Pulmonary artery endothelial cell (primary cell): Measurements from ENCODE around the gene SYCP2. TPM values are rescaled to one million over a fixed set of nuclear protein-coding genes. Genes with fewer than 3 reads are reported as not detected.

Source experiments
- DNase-seq: peaks from one replicate; pipeline ENCODE4 v3.0.0-alpha.2; 2011; ENCODE audit warnings: low read depth, low spot score
- total RNA-seq: library from RNA; depleted of rRNA; stranded (reverse); fragments of >200 nt; gene quantifications from 2 replicates; pipeline ENCODE4 v1.2.3, GENCODE V29; 2014

The SYCP2 gene
- total RNA-seq, 1 donor from 2014 or later = 0.33 TPM

DNA sequence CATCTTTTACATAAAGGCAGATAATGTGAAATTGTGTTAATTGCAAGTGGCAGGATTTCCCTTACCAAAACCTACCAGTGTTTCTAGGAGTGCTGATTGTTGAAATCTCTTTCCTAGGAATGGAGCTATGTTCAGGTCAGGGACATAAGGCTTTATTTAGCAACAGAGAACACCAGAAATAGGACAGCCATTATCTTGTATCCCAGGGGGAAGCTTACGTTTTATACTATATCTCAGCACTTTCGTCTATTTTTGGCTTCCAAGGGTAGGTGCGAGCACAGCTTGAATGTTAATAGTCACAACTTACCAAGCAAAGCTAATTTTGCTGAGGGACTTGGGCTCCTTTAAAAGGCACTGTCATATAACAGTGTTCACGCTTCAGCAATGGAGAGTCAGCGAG, 94.0 kb downstream of the SYCP2 start:
- no peak for DNase-seq

DNA sequence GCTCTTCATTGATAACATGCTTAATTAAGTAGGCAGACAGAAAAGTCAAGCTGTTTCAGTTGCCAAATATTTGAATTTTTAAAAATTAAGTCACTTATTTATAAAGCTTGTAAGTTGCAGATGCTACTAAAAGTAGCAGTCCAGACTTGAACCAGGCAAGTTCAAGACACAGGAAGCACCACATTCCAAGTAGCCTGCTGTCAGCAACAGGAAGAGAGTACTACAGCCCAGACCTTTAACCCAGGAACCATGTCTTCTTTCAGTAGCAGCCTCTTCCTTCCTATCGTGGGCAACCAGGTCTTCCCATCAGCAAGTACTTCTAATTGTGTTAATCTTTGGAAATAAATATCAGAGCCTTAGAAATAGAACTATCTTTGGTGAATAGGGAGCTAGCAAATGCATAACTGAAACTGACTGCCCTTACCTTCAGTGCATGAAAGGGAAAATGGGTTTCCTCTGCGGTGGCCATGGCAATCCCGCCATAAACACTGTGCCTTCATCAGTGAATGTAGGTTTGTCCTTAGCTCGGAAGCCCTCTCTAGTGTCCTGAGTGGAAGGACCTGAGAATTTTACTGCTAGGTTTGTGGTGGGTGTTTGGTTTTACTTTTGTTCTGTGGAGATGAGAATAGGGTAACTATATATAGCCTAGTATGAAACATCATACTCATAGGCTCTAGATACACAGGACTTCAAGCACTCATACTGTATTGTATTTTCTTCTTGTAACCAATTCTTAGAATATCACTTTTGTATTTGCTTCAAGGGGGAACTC, 95.6 kb downstream of the SYCP2 start:
- no peak for DNase-seq

DNA sequence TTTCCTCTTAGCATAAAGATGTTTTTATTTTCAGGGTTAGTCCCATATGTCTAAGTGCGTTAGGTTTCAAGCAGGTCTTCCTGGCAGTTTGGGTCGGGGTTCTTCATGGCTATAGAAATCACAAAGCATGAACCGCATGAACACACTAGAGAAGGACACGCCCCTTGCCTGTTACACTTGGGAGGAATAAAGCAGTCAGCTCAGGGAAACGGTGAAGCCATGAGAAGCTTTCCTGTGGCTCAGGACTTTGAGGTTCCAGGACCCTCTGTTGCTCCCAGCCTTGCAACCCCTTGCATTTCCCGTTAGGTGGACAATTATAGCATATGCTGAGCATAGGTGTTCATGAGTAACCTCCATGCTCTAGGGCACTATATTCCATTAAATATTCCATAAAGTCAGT, 96.7 kb downstream of the SYCP2 start:
- DNase-seq = no peak

DNA sequence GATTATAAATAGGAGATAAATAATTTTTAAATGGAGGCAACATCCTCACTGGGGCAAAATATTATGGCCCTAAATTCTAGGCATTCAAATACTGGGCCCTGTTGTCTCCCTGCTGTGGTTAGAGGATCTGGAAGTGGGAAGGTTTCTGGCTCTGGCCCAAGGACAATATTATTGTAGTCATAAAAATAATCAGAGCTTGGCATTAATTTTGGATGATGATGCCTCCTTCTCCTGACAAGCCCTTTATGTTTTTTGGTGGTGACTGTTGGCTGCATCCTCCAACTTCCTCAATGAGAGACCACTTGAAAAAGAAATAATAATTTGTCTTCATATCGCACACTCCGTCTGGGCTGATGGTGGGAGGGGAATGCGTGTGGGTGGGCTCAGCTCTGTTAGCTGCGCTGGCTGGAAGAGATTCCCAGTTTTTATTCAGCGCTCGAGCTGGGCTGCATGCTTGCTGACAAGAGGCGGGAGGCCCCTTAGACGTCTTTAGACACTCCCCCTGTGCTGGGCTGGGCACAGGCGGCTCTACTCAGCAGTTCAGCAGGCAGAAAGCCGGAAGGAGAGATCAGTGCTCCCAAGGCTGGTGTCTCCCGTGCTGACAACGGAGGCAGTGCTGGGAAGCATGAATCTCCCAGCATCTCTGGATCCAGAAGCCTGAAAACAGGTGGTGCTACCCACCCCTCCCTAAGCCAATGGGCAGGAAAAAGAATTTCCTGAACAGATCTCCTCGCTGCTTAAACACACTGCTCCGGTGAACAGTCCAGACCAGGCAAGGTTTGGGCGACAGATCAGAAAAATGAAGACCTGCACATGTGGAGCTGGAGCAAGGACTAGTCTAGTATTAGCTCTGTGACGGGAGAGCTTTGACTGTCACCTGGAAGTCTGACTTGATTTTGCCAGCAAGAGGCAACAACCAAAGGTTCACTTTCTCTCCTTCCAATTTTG, 97.7 kb downstream of the SYCP2 start:
- DNase-seq = no peak

DNA sequence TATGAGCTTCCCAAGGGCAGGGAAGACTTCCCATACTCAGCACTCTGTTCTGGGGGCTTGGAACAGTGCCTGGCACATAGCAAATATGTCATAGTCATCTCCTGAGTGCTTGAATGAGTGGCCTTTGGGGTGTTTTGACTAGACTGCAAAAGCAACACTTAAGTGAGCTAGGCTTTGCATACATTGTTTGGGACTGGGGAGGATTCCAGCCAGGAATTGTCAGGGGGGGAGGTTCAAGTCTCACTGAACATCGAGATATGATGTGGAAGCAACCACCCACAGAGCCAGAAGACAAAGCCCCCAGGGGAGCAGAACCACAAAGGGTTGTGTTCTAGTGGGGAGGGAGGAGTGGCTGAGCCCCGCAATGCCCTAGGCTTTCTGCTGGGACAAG, 98.4 kb downstream of the SYCP2 start:
- no peak for DNase-seq

- DNase-seq = no peak
These were observed 100.8 kb downstream of the SYCP2 start for GRCh38 chr20:59832406-59833363.

- DNase-seq = no peak
These were observed 101.5 kb downstream of the SYCP2 start for GRCh38 chr20:59831916-59832270.

GRCh38 chr20:59831024-59831915, 102.2 kb downstream of the SYCP2 start:
- no peak for DNase-seq

GRCh38 chr20:59830665-59831023, 102.8 kb downstream of the SYCP2 start:
- no peak for DNase-seq

DNA sequence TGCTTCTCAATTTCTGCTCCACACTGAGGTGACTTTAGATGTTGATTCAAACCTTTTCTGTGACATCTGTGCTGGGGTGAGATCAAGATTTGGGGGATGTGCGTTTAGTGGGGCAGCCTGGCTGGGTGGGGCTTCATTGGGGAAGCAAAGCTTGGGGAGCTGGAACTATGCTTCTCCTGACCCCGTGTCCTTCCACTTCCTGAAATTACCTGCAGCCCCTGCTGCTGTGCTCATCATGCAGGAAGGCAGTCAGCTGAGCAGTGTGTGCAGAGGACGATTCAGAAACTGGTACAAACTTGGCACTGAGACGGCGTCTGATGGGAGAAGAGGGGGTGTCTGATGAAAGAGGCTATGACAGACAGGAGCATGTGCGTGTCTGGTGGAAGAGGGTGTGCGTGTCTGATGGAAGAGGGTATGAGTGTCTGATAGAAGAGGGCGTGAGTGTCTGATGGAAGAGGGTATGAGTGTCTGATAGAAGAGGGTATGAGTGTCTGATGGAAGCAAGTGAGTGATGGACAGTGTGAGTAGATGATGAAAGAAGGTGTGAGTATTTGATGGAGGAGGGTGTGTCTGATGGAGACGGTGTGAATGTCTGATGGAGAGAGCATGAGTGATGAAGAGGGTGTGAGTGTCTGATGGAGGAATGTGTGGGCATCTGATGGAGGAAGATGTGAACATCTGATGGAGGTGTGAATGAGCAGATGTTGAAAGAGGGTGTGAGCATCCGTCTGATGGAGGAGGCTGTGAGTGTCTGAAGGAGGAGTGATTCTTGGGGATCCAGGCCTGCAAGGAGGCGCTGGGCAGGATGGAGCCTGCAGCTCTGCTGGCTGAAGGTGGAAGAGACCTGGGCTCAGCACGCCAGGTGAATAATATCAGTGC, 103.4 kb downstream of the SYCP2 start:
- DNase-seq = no peak

- no peak for DNase-seq
These were observed 104.2 kb downstream of the SYCP2 start for GRCh38 chr20:59829054-59829785.

GRCh38 chr20:59828125-59829053, 105.0 kb downstream of the SYCP2 start:
- DNase-seq = no peak

GRCh38 chr20:59827138-59828056, 106.0 kb downstream of the SYCP2 start:
- no peak for DNase-seq

DNA sequence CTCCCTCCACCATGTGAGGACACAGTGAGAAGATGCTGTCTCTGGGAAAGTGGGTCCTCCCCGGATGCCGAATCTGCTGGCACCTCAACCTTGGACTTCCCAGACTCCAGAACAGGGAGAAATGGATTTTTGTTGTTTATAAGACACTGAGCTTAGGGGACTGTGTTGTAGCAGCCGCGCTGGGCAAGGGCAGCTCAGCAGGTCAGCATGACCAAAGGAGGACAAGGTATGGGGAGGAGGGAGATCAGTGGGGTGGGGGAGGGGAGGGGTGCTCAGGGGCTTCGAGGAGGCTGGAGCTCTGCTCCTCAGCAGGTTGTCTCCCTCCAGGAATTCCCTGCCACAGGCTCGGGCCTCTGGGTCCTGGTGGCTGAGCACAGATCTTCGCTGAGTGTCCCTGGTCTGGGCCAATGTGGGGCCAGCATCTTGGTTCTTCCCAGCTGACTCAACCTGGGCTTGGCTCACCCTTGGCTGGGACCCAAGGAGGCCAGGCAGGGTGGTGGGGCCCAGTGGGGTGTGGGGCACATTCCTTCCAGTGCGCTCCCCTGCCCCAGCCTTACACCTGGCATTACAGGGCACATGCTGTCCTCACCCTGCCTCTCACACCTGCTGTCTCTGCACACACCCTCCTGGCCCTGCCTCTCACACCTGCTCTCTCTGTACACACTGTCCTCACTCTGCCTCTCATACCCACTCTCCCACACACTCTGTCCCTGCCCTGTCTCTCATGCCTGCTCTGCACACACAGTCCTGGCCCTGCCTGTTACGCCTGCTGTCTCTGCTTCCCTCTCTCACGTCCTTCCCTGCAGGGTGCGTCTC, 107.3 kb downstream of the SYCP2 start:
- no peak for DNase-seq

- DNase-seq = no peak
These were observed 107.9 kb downstream of the SYCP2 start for GRCh38 chr20:59825563-59825920.
